Fibroblast of pulmonary artery (primary cell): ENCODE data around the gene NEURL1.

Experiments
- DNase-seq: peaks from one replicate; pipeline ENCODE4 v3.0.0-alpha.2; 2010; ENCODE audit warnings: low read depth
- H3K4me3 ChIP-seq: replicated peaks from 2 replicates; pipeline ENCODE4 v1.5.1; 2011; ENCODE audit warnings: low read depth, mild to moderate bottlenecking, control low read depth, low read length, moderate library complexity
- CTCF ChIP-seq: IDR thresholded peaks from 2 replicates; pipeline ENCODE4 v1.5.1; 2011; ENCODE audit warnings: mild to moderate bottlenecking, control low read depth, low read length, inconsistent platforms; ENCODE audit errors: missing control alignments

Gene NEURL1

GRCh38 chr10:103510046-103510685 is 16.7 kb downstream of the NEURL1 start:
- no peak overlapping the region for H3K4me3 ChIP-seq
- TF ChIP-seq CTCF, result no peak
- no peak for DNase-seq

GRCh38 chr10:103510791-103511752 is 17.6 kb downstream of the NEURL1 start:
- DNase-seq, result no peak
- H3K4me3 ChIP-seq, result no peak overlapping the region
- no peak for TF ChIP-seq CTCF

- DNase-seq, result no peak
- no peak for TF ChIP-seq CTCF
- no peak overlapping the region for H3K4me3 ChIP-seq
Measured at GRCh38 chr10:103512166-103512565, 18.7 kb downstream of the NEURL1 start.

- no peak for TF ChIP-seq CTCF
- no peak for DNase-seq
- H3K4me3 ChIP-seq, result no peak overlapping the region
Measured at GRCh38 chr10:103512591-103513379, 19.3 kb downstream of the NEURL1 start.

GRCh38 chr10:103513380-103514060 is 20.0 kb downstream of the NEURL1 start:
- no peak overlapping the region for H3K4me3 ChIP-seq
- TF ChIP-seq CTCF, result no peak
- DNase-seq, result no peak

- no peak overlapping the region for H3K4me3 ChIP-seq
- DNase-seq, result no peak
- no peak for TF ChIP-seq CTCF
Measured at GRCh38 chr10:103514244-103514643, 20.7 kb downstream of the NEURL1 start.
